ENCODE data around the gene TRHDE. TPM values are rescaled to one million over a fixed set of nuclear protein-coding genes. Genes with fewer than 3 reads are reported as not detected.

TRHDE gene
- total RNA-seq, 1 experiment from 2014 or later, result not detected

GRCh38 chr12:72368719-72369422 lies 96.7 kb downstream of the TRHDE start:
- CTCF ChIA-PET, result no interaction called here
- POLR2A ChIA-PET, result no interaction called here
- Mint-ChIP-seq H3K27ac (ENCODE audit: low read depth, unreplicated experiment) (no peak overlapping the region), H3K36me3 (ENCODE audit: insufficient read depth, unreplicated experiment) (no peaks in the 10 kb centered on the region), H3K9me3 (ENCODE audit: unreplicated experiment) (no peaks in the 10 kb centered on the region), H3K4me1 (ENCODE audit: insufficient read depth, unreplicated experiment) (no peaks in the 10 kb centered on the region), H3K27me3 (ENCODE audit: insufficient read depth, unreplicated experiment) (no peaks in the 10 kb centered on the region), H3K4me3 (ENCODE audit: unreplicated experiment) (no peak overlapping the region)
- no peak for DNase-seq (ENCODE audit: unreplicated experiment)
- BruUV-seq (replicated peaks), result no TSS peak
- TF ChIP-seq, protein P1, sequence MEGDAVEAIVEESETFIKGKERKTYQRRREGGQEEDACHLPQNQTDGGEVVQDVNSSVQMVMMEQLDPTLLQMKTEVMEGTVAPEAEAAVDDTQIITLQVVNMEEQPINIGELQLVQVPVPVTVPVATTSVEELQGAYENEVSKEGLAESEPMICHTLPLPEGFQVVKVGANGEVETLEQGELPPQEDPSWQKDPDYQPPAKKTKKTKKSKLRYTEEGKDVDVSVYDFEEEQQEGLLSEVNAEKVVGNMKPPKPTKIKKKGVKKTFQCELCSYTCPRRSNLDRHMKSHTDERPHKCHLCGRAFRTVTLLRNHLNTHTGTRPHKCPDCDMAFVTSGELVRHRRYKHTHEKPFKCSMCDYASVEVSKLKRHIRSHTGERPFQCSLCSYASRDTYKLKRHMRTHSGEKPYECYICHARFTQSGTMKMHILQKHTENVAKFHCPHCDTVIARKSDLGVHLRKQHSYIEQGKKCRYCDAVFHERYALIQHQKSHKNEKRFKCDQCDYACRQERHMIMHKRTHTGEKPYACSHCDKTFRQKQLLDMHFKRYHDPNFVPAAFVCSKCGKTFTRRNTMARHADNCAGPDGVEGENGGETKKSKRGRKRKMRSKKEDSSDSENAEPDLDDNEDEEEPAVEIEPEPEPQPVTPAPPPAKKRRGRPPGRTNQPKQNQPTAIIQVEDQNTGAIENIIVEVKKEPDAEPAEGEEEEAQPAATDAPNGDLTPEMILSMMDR (IDR thresholded peaks at IDR 0.05; ENCODE audit: unreplicated experiment), result no peak
- intact Hi-C loops (cut with micrococcal nuclease), result no loop called here

GRCh38 chr12:72369423-72369959 lies 97.3 kb downstream of the TRHDE start:
- Mint-ChIP-seq H3K9me3 (ENCODE audit: unreplicated experiment) (no peaks in the 10 kb centered on the region), H3K27ac (ENCODE audit: low read depth, unreplicated experiment) (no peak overlapping the region), H3K4me1 (ENCODE audit: insufficient read depth, unreplicated experiment) (no peaks in the 10 kb centered on the region), H3K4me3 (ENCODE audit: unreplicated experiment) (no peak overlapping the region), H3K27me3 (ENCODE audit: insufficient read depth, unreplicated experiment) (no peaks in the 10 kb centered on the region), H3K36me3 (ENCODE audit: insufficient read depth, unreplicated experiment) (no peaks in the 10 kb centered on the region)
- DNase-seq (ENCODE audit: unreplicated experiment), result no peak
- ChIA-PET POLR2A (no interaction called here), CTCF (no interaction called here)
- intact Hi-C loops (cut with micrococcal nuclease), result no loop called here
- TF ChIP-seq, protein P1 (IDR thresholded peaks at IDR 0.05; ENCODE audit: unreplicated experiment), result no peak
- BruUV-seq (replicated peaks), result no TSS peak

DNA sequence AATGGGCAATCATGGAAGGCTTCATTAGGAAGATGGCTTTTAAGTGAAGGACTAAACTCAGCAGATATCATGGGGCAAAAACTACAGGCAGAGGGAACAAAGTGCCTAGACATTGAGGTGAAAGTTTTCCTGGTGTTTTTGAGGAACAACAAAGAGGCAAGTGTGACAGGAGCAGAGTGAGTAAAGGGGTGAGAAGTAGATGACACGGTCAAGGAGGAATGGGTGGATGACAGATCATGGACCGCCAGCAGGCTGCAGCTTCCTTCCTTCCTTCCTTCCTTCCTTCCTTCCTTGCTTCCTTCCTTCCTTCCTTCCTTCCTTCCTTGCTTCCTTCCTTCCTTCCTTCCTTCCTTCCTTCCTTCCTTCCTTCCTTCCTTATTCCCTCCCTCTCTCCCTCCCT lies 108.3 kb downstream of the TRHDE start:
- no peaks in the 10 kb centered on the region for H3K9me3 Mint-ChIP-seq (ENCODE audit: unreplicated experiment)
- DNase-seq (ENCODE audit: unreplicated experiment), result no peak
- ChIA-PET POLR2A (no interaction called here), CTCF (no interaction called here)
- no peak overlapping the region for H3K27ac Mint-ChIP-seq (ENCODE audit: low read depth, unreplicated experiment)
- no peaks in the 10 kb centered on the region for H3K4me1 Mint-ChIP-seq (ENCODE audit: insufficient read depth, unreplicated experiment)
- TF ChIP-seq, protein P1 (IDR thresholded peaks at IDR 0.05; ENCODE audit: unreplicated experiment), result no peak
- H3K36me3 Mint-ChIP-seq (ENCODE audit: insufficient read depth, unreplicated experiment), result no peaks in the 10 kb centered on the region
- BruUV-seq (replicated peaks), result no TSS peak
- no peaks in the 10 kb centered on the region for H3K27me3 Mint-ChIP-seq (ENCODE audit: insufficient read depth, unreplicated experiment)
- intact Hi-C loops (cut with micrococcal nuclease), result no loop called here
- no peak overlapping the region for H3K4me3 Mint-ChIP-seq (ENCODE audit: unreplicated experiment)

GRCh38 chr12:72388322-72388721 lies 116.2 kb downstream of the TRHDE start:
- BruUV-seq (replicated peaks), result no TSS peak
- intact Hi-C loops (cut with micrococcal nuclease), result no loop called here
- no peaks in the 10 kb centered on the region for H3K36me3 Mint-ChIP-seq (ENCODE audit: insufficient read depth, unreplicated experiment)
- no peak overlapping the region for H3K27ac Mint-ChIP-seq (ENCODE audit: low read depth, unreplicated experiment)
- peaks cover 7% of the 10 kb centered on the region for H3K9me3 Mint-ChIP-seq (ENCODE audit: unreplicated experiment)
- no peaks in the 10 kb centered on the region for H3K27me3 Mint-ChIP-seq (ENCODE audit: insufficient read depth, unreplicated experiment)
- no peaks in the 10 kb centered on the region for H3K4me1 Mint-ChIP-seq (ENCODE audit: insufficient read depth, unreplicated experiment)
- ChIA-PET CTCF (no interaction called here), POLR2A (no interaction called here)
- H3K4me3 Mint-ChIP-seq (ENCODE audit: unreplicated experiment), result no peak overlapping the region
- DNase-seq (ENCODE audit: unreplicated experiment), result no peak
- TF ChIP-seq, protein P1 (IDR thresholded peaks at IDR 0.05; ENCODE audit: unreplicated experiment), result no peak

All from MCF 10A (cell line).